H9 (cell line): ENCODE data around the gene STMN3. TPM values are rescaled to one million over a fixed set of nuclear protein-coding genes. Genes with fewer than 3 reads are reported as not detected.
A peak's percentile ranks its signal among the peaks of the same experiment; 100 is the strongest.

Experiments
- DNase-seq: peaks from one replicate; pipeline ENCODE4 v3.0.0-alpha.2; 2017
- H2AFZ ChIP-seq: one replicate; pipeline ENCODE4 v1.6.1; 2013; ENCODE audit warnings: mild to moderate bottlenecking, low read length, control low read depth, moderate library complexity
- H2AK5ac ChIP-seq: 2 replicates; pipeline ENCODE4 v1.6.1; 2013; ENCODE audit warnings: low read length, control low read depth, mixed read lengths; ENCODE audit not compliant: insufficient read length
- H2BK120ac ChIP-seq: one replicate; pipeline ENCODE4 v1.6.1; 2013; ENCODE audit warnings: low read depth, mild to moderate bottlenecking, low read length, control low read depth, inconsistent platforms; ENCODE audit not compliant: poor library complexity, severe bottlenecking
- H2BK12ac ChIP-seq: 2 replicates; pipeline ENCODE4 v1.6.1; 2013; ENCODE audit warnings: low read length, control low read depth, mixed read lengths, low read depth; ENCODE audit not compliant: insufficient read length
- H2BK15ac ChIP-seq: 2 replicates; pipeline ENCODE4 v1.6.1; 2013; ENCODE audit warnings: low read depth, low read length, control low read depth
- H2BK20ac ChIP-seq: one replicate; pipeline ENCODE4 v1.6.1; 2013; ENCODE audit warnings: low read depth, mild to moderate bottlenecking, low read length, control low read depth, inconsistent platforms; ENCODE audit not compliant: poor library complexity, severe bottlenecking
- H2BK5ac ChIP-seq: 2 replicates; pipeline ENCODE4 v1.6.1; 2013; ENCODE audit warnings: low read length, control low read depth, mixed read lengths; ENCODE audit not compliant: insufficient read length
- H3K14ac ChIP-seq: 2 replicates; pipeline ENCODE4 v1.6.1; 2013; ENCODE audit warnings: low read length, control low read depth; ENCODE audit not compliant: insufficient read depth
- H3K18ac ChIP-seq: 2 replicates; pipeline ENCODE4 v1.6.1; 2013; ENCODE audit warnings: low read depth, mild to moderate bottlenecking, mixed read lengths, low read length, control low read depth; ENCODE audit not compliant: insufficient read length
- H3K23ac ChIP-seq: 2 replicates; pipeline ENCODE4 v1.6.1; 2013; ENCODE audit warnings: low read length, control low read depth, mixed read lengths, low read depth; ENCODE audit not compliant: insufficient read length
- H3K23me2 ChIP-seq: 2 replicates; pipeline ENCODE4 v1.6.1; 2013; ENCODE audit warnings: low read depth, mild to moderate bottlenecking, mixed read lengths, low read length, control low read depth; ENCODE audit not compliant: insufficient read length, poor library complexity, severe bottlenecking
- H3K27ac ChIP-seq: 2 replicates; pipeline ENCODE4 v1.5.1; 2013; ENCODE audit warnings: low read length, control low read depth, mixed read lengths, low read depth; ENCODE audit not compliant: insufficient read length
- H3K27me3 ChIP-seq: 2 replicates; pipeline ENCODE4 v1.6.1; 2013; ENCODE audit warnings: low read length, control low read depth, inconsistent platforms; ENCODE audit not compliant: insufficient read depth
- H3K4ac ChIP-seq: 2 replicates; pipeline ENCODE4 v1.6.1; 2013; ENCODE audit warnings: low read depth, mild to moderate bottlenecking, control low read depth, inconsistent platforms, low read length, moderate library complexity
- H3K4me1 ChIP-seq: 2 replicates; pipeline ENCODE4 v1.6.1; 2013; ENCODE audit warnings: low read length, control low read depth, inconsistent platforms; ENCODE audit not compliant: insufficient read depth
- H3K4me2 ChIP-seq: 2 replicates; pipeline ENCODE4 v1.6.1; 2013; ENCODE audit warnings: low read length, control low read depth, mixed read lengths; ENCODE audit not compliant: insufficient read length, insufficient read depth
- H3K56ac ChIP-seq: 2 replicates; pipeline ENCODE4 v1.6.1; 2013; ENCODE audit warnings: low read depth, mild to moderate bottlenecking, mixed read lengths, low read length, control low read depth; ENCODE audit not compliant: insufficient read length
- H3K79me1 ChIP-seq: 2 replicates; pipeline ENCODE4 v1.6.1; 2013; ENCODE audit warnings: low read depth, mild to moderate bottlenecking, moderate library complexity, low read length, control low read depth, inconsistent platforms; ENCODE audit not compliant: insufficient read depth, poor library complexity, severe bottlenecking
- H3K79me2 ChIP-seq: 2 replicates; pipeline ENCODE4 v1.6.1; 2013; ENCODE audit warnings: low read length, control low read depth, inconsistent platforms; ENCODE audit not compliant: insufficient read depth
- H3K9ac ChIP-seq: 2 replicates; pipeline ENCODE4 v1.6.1; 2013; ENCODE audit warnings: low read length, control low read depth, mixed read lengths; ENCODE audit not compliant: insufficient read length; ENCODE audit errors: extremely low read depth
- H3K9me3 ChIP-seq: one replicate; pipeline ENCODE4 v1.6.1; 2013; ENCODE audit warnings: low read depth, low read length, inconsistent platforms; ENCODE audit not compliant: control insufficient read depth
- H3T11ph ChIP-seq: one replicate; pipeline ENCODE4 v1.6.1; 2013; ENCODE audit warnings: mild to moderate bottlenecking, low read length, control low read depth, inconsistent platforms
- H4K20me1 ChIP-seq: one replicate; pipeline ENCODE4 v1.6.1; 2013; ENCODE audit not compliant: control insufficient read depth, insufficient read length, insufficient read depth
- H4K5ac ChIP-seq: 2 replicates; pipeline ENCODE4 v1.6.1; 2013; ENCODE audit warnings: low read depth, mild to moderate bottlenecking, mixed read lengths, low read length, control low read depth; ENCODE audit not compliant: insufficient read length
- H4K8ac ChIP-seq: replicated peaks from 2 replicates; pipeline ENCODE4 v1.6.1; 2013; ENCODE audit warnings: low read length, control low read depth, mixed read lengths, low read depth; ENCODE audit not compliant: insufficient read length
- H4K91ac ChIP-seq: 2 replicates; pipeline ENCODE4 v1.6.1; 2013; ENCODE audit warnings: low read depth, mild to moderate bottlenecking, moderate library complexity, mixed read lengths, low read length, control low read depth; ENCODE audit not compliant: insufficient read length
- H3K27ac Mint-ChIP-seq, 3 experiments: 2 replicates in 2 of 3; 3 replicates in 1 of 3; pipeline ENCODE4 v1.8.0; 2020 to 2021; ENCODE audit warnings: mixed read lengths in 3 of 3, mild to moderate bottlenecking in 1 of 3, moderate library complexity in 1 of 3
- H3K27me3 Mint-ChIP-seq: 2 replicates; pipeline ENCODE4 v1.8.0; 2021; ENCODE audit warnings: low read depth, mild to moderate bottlenecking, moderate library complexity, mixed read lengths
- H3K36me3 Mint-ChIP-seq, 3 experiments: 2 replicates in 2 of 3; 3 replicates in 1 of 3; pipeline ENCODE4 v1.8.0; 2020 to 2021; ENCODE audit warnings: low read depth in 3 of 3, mixed read lengths in 3 of 3; ENCODE audit not compliant: insufficient read depth in 1 of 3
- H3K4me1 Mint-ChIP-seq, 2 experiments: 2 replicates each; pipeline ENCODE4 v1.8.0; 2020; ENCODE audit warnings: mixed read lengths in 2 of 2
- H3K4me3 Mint-ChIP-seq, 2 experiments: 2 replicates in 1 of 2; 3 replicates in 1 of 2; pipeline ENCODE4 v1.8.0; 2020 to 2021; ENCODE audit warnings: mild to moderate bottlenecking in 2 of 2, mixed read lengths in 2 of 2, moderate library complexity in 1 of 2
- H3K9me3 Mint-ChIP-seq, 2 experiments: 2 replicates in 1 of 2; 3 replicates in 1 of 2; pipeline ENCODE4 v1.8.0; 2020; ENCODE audit warnings: mild to moderate bottlenecking in 2 of 2, mixed read lengths in 2 of 2, moderate library complexity in 1 of 2
- CTCF ChIP-seq: fragments of 200-600 bp; sonication (generic); conservative IDR thresholded peaks from 3 replicates; pipeline ENCODE4 v1.8.0; 2021; ENCODE audit warnings: antibody characterized with exemption, mild to moderate bottlenecking
- WGBS: extraction: QIAGEN DNeasy Blood & Tissue Kit; methylation state at CpG from one replicate; pipeline ENCODE4 v1.1.7; 2013; ENCODE audit warnings: missing lambda C conversion rate, low lambda C conversion rate, mixed read lengths; ENCODE audit not compliant: insufficient read length; ENCODE audit errors: extremely low coverage; 5-methylcytosine and 5-hydroxymethylcytosine counted together
- total RNA-seq: library from RNA; stranded (reverse); gene quantifications from 2 replicates; pipeline ENCODE4 v1.2.1, GENCODE V29; 2021

STMN3 gene
- total RNA-seq, 1 experiment from 2014 or later: 54.0 TPM

DNA sequence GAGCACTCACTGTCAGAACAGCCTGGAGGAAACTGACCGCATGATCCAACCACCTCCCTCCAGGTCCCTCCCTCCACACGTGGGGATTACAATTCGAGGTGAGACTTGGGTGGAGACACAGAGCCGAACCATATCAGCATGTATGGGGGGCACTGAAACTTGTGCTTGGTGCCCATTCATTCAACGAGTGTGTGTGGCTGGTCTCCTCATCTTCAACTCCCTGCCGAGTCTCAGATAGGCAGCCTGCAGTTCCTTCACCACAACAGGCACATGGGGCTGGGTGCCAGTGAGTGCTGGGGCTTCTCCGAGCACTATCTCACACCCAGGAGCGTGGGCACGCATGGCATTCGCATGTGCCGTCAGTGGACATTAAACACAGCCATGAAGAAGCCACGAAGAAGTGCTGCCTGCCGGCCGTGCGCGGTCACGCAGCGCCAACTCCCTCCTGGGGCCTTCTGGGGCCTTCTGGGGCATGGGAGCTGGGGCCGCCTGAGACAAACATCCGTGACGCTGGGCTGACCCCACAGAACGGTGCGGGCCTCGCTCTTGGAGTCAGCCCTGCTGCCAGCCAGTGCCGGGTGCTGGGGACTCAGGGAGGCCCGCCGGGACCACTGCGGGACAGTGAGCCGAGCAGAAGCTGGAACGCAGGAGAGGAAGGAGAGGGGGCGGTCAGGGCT, 4.2 kb upstream of the STMN3 start:
- no CpG with 5 or more reads among the region's 31 CpGs for WGBS
- no peaks in the 10 kb centered on the region for H3K27me3 Mint-ChIP-seq

More for the DNA sequence above, 4.2 kb upstream of the STMN3 start:
- peaks cover 6 to 24% (median 21%) of the 10 kb centered on the region in 3 experiments; a peak in 6 of 7 replicates for H3K36me3 Mint-ChIP-seq
- H3K9me3 Mint-ChIP-seq: no peaks in the 10 kb centered on the region
- no peak for TF ChIP-seq CTCF
- Histone ChIP-seq H3K4me2 (peak overlapping the region; percentile 80), H2BK20ac (no peak overlapping the region), H2BK120ac (no peak overlapping the region), H4K91ac (no peak overlapping the region), H4K5ac (no peak overlapping the region), H3K9me3 (no peaks in the 10 kb centered on the region), H3K27ac (no peak overlapping the region), H2BK5ac (no peak overlapping the region), H3K79me2 (no peaks in the 10 kb centered on the region), H4K20me1 (no peaks in the 10 kb centered on the region), H3K14ac (no peak overlapping the region; the same call in 1 of the 2 replicates), H3K9ac (no peak overlapping the region), H3K23me2 (peaks cover 11% of the 10 kb centered on the region), H3K79me1 (no peaks in the 10 kb centered on the region), H4K8ac (no peak overlapping the region), H3K4me1 (no peaks in the 10 kb centered on the region; the same call in 1 of the 2 replicates), H3K18ac (no peak overlapping the region), H2AFZ (no peak overlapping the region), H3K56ac (no peak overlapping the region), H2AK5ac (no peak overlapping the region), H3K23ac (no peak overlapping the region), H2BK12ac (peak overlapping the region; percentile 30), H2BK15ac (no peak overlapping the region), H3K27me3 (no peaks in the 10 kb centered on the region; the same call in 1 of the 2 replicates), H3T11ph (no peak overlapping the region), H3K4ac (no peak overlapping the region)
- no peak for DNase-seq
- peak overlapping the region; percentile 95 to 97 for H3K4me3 Mint-ChIP-seq
- peak overlapping the region in 2 of 3 experiments; percentile 95 to 98; a peak in 6 of 7 replicates for H3K27ac Mint-ChIP-seq
- peaks cover 19 to 28% of the 10 kb centered on the region in 2 experiments for H3K4me1 Mint-ChIP-seq
